HT-29 (cell line): ENCODE results near the gene MOK. TPM values are rescaled to one million over a fixed set of nuclear protein-coding genes. Genes with fewer than 3 reads are reported as not detected.
"Not testable (repeated sequence)": the region's sequence is repeated elsewhere in the genome, so short reads cannot be mapped to it uniquely, and the experiment has no call there.

Experiments
- DNase-seq: peaks from one replicate; pipeline ENCODE4 v3.0.0-alpha.2; 2015; ENCODE audit warnings: low spot score
- total RNA-seq: library from RNA; depleted of rRNA; stranded (reverse); fragments of >200 nt; shearing (Covaris generic); gene quantifications from 2 replicates; pipeline ENCODE4 v1.2.3, GENCODE V29; 2014; rRNA removed

MOK gene
- total RNA-seq = 6.0 and 7.2 TPM in 2 replicates

DNA sequence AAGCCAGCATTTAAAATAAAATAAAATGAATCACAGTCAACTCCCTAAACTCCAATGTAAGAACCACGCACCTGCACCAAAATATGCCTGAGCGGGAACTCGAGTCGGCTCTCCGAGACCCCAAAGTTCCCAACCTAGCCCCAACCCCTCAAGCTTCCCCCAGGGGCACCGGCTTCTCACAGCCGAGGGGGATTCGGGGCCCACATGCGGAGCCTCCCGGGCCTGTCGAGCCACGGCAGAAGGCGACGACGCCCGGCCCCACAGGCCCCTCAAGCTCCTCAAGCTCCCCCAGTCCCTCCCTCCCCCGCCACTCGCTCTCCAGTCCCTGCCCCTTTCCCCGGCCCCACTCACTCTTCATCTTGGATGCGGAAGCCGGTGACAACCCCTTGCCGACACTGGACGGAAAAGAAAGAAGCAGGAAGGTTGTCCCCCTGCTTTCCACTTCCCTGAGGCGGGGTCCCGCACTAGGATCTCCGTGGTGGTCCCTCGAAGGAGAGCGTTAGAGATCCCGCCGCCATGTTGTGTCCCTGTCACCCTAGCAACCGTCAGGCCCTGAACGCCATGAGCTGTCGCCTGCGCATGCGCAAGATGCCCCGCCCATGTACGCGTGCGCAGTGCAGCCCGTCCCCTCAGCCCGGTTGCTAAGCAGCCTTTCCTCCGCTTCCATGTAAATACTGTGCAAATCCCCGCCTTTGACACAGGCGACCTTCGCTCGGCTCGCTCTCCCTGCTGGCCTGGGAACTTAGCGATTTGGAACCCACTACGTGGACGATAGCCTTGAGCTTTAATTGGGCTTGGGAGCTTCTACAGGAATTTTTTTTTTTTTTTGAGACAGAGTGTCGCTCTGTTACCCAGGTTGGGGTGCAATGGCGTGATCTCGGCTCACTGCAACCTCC, at the start of gene MOK:
Gene MOK, minus strand, starts transcription at position 554 of the 896 bp plus-strand sequence. Its CDS starts 196 bp downstream, at position 358.
- DNase-seq = peak; percentile 96

GRCh38 chr14:102353126-102353619, 48.2 kb upstream of the MOK start:
- no peak for DNase-seq

- DNase-seq = no peak
Observed at GRCh38 chr14:102352213-102352612, 47.2 kb upstream of the MOK start.

GRCh38 chr14:102351593-102351992, 46.6 kb upstream of the MOK start:
- not testable (repeated sequence) for DNase-seq

DNA sequence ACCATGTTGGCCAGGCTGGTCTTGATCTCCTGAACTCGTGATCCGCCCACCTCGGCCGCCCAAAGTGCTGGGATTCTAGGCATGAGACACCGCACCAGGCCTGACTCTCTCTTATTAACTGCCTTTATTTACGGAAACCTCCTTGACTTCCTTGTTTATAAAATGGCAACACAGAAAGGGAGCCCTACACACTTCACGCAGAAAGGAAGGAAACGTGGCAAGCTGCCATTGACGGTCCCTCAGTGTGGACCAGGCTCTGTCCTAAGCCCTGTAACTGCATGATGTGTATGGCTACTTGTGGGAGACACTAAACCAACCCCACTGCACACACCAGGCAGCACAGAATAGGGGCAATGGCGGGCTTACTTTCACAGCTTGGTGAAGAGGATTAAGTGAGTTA, 46.1 kb upstream of the MOK start:
- no peak for DNase-seq

DNA sequence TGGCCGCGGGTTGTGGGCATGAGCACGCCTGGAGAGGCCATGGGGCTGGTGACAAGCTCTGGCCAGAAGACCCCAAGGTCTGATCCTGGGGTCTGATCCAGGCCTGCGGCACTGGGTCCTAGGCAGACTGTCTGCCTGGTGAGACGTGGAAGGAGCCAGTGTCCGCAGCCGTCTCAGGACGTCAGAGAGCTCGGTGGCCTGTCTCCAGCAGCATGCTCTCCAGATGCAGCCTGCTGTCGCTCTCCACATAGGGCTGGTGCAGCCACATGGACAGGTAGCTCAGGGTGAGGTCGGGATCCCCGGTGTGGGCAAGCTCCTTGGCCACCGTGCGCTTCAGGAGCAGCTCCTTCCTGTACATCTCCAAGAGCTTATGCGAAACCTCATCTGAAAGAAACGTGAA, 43.4 kb upstream of the MOK start:
- DNase-seq = no peak

- DNase-seq = no peak
Observed at GRCh38 chr14:102346645-102347044, 41.7 kb upstream of the MOK start.

DNA sequence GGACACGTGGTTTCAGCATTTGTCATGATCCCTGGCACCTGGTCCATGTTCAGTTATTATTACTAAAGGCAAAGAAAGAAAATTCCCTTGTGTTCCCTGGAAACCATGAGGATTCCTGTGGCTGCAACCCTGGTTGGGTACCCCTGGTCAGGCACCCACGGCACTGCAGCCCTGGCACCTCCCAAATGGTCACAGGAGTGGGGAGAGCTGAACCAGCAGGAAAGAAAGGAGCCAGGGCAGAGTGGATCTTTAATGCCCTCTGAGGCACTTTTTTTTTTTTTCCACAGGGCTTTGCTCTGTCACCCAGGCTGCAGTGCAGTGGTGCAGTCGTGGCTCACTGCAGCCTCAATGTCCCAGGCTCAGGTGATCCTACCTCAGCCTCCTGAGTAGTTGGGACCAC, 40.3 kb upstream of the MOK start:
- no peak for DNase-seq

DNA sequence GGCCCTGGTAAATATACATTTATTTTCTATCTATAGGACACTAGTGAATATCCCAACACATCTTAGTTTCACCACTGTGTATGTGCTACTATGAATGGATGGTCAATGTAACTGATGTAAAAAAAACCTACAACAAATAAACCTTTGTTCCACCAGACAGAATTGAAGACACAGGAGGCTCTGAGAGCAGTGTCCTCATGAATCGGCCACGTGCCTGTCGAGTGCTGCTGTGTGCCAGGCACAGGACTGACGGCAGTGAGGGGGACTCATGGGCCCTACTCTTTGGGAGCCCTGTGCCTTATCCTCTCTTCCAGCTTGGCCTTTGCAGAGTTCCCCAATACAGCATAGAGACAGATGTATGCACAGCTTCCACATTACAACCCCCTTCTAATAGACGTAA, 39.5 kb upstream of the MOK start:
- no peak for DNase-seq

DNA sequence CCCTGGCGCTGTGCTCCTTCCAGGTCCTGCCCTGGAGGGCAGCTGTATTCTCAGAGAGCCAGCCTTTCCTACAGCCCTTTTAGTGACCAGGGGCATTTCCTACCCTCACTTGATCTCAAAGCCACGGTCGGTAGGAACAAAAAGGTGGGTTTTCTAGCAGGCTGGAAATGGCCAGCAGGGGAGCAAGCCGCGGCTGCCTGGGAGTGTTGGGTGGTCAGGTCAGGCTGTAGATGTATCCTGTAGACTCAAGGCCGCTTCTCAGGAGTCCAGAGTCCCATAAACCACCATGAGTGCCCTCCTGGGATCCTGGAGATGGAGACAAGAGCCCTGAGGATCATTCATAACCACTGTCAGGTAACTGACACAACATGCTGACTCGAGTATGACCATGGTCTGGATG, 39.1 kb upstream of the MOK start:
- no peak for DNase-seq

- no peak for DNase-seq
Observed at GRCh38 chr14:102342238-102342637, 37.3 kb upstream of the MOK start.

- DNase-seq = no peak
Observed at GRCh38 chr14:102341566-102341965, 36.6 kb upstream of the MOK start.

DNA sequence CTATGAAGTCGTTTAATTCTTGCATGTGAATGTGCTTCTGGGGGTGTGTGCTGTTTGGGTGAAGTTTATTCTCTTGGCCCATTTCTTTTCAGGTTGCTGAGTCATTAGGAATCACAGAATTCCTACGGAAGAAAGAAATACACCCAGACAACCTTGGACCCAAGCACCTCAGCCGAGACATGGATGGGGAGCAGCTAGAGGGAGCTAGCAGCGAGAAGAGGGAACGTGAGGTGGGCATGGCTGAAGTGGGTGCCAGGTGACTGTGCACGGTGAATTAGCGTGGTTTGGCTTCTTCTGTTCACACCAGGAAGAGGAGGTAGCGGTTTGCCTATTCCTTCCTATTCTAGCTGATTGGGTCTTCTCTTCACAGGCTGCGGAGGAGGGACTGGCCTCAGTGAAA, 33.8 kb upstream of the MOK start:
- no peak for DNase-seq

- no peak for DNase-seq
Observed at GRCh38 chr14:102335163-102335562, 30.2 kb upstream of the MOK start.

DNA sequence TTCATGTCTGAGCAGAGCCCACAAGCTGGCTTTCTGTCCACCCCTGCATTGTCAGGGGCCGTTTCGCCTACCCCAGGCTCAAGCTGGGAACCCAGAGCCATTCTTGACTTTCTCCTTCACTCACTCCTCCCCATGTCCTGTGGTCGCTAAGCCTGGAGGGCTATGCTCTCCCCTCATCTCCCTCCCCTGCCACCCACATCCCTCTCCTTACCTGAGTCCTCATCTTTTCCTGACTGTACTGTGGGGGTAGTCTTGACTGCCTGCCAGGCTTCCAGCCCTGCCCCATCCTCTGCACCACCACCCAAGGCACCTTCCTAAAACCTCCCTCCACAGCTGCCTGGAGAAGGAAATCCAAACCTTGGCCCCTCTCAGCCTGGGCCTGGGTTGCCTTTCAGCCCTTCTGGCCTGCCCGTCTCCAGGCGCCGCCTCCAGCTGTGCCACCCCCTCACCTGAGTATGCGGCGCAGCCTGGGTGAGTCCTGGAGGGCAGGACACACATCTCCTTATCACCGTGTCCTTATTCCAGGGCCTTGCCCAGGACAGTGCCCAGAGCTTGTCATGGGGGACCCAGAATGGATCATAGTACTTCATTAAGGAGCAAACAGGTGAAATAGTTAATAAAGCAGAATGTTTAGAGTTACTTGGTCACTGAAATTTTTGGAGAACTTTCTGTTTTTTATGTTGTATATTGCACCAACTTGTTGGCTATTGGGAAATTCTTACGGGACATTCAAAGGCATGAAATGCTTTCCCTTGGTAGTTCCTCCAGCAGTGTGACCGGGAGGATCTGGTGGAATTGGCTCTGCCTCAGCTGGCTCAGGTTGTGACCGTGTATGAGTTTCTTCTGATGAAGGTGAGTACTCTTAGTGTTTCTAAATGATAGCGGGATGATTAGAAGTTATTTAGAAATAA, 29.1 kb upstream of the MOK start:
- no peak for DNase-seq

DNA sequence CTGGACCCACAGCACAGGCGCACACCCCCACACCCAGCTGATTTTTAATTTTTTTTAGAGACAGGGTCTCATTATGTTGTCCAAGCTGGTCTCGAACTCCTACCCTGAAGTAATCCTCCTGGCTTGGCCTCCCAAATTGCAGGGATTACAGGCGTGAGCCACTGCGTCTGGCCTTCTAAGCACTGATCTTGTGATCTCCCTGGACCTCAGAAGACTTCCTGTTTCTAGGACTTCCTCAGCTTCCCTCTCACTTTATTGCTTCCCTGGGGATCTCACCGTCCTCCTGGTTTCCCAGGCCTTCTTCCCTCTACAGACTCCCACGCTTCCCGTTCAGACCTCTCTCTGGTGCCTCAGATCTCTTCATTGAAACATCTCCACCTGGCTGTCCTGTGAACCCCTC, 28.4 kb upstream of the MOK start:
- DNase-seq = no peak

DNA sequence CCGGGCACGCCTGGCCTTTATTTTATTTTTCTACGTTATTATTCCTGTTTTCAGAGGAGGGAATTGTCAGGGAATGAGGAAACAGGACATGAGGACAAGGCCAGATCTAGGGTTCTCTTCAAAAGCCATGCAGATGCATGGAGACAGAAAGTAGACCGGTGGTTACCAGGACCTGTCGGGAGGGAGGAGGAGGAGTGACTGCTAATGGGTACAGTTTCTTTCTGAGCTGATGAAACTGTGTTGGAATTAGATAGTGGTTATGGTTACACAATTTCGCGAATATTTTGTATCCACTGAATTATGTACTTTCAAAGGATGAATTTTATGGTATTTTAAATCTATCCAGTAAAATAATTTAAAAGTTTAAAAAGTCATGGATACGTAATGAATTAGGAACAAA, 25.8 kb upstream of the MOK start:
- DNase-seq = no peak

DNA sequence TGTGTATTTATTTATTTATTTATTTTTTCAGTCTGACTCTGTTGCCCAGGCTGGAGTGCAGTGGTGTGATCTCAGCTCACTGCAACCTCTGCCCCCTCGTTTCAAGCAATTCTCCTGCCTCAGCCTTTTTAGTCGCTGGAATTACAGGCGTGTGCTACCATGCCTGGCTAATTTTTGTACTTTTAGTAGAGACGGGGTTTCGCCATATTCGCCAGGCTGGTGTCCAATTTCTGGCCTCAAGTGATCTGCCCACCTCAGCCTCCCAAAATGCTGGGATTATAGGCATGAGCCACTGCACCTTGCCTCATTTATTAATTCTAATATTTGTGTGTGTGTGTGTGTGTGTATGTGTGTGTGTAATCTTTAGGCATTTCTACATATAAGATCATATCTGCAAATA, 24.4 kb upstream of the MOK start:
- not testable (repeated sequence) for DNase-seq

- DNase-seq = no peak
Observed at GRCh38 chr14:102326583-102326982, 21.6 kb upstream of the MOK start.

GRCh38 chr14:102325791-102326345, 20.9 kb upstream of the MOK start:
- DNase-seq = no peak

GRCh38 chr14:102323102-102323501, 18.1 kb upstream of the MOK start:
- peak; percentile 68 for DNase-seq
